Measurements from ENCODE around the gene ASNSD1.
"Not testable (repeated sequence)": the region's sequence is repeated elsewhere in the genome, so short reads cannot be mapped to it uniquely, and the experiment has no call there.

The ASNSD1 gene

GRCh38 chr2:189696223-189696622 is 35.0 kb downstream of the ASNSD1 start:
- DNase-seq, result no peak

- peak; percentile 69 for DNase-seq
Observed at GRCh38 chr2:189698020-189698887, 37.0 kb downstream of the ASNSD1 start.

GRCh38 chr2:189700681-189701080 is 39.4 kb downstream of the ASNSD1 start:
- DNase-seq, result no peak

GRCh38 chr2:189702071-189702470 is 40.8 kb downstream of the ASNSD1 start:
- DNase-seq, result no peak

GRCh38 chr2:189709501-189710221 is 48.4 kb downstream of the ASNSD1 start:
- no peak for DNase-seq

GRCh38 chr2:189717593-189717992 is 56.3 kb downstream of the ASNSD1 start:
- DNase-seq, result not testable (repeated sequence)

GRCh38 chr2:189719571-189719970 is 58.3 kb downstream of the ASNSD1 start:
- no peak for DNase-seq
